Fibroblast of pulmonary artery (primary cell): ENCODE measurements around the gene TMEM120A.
"Not testable (repeated sequence)": the region's sequence is repeated elsewhere in the genome, so short reads cannot be mapped to it uniquely, and the experiment has no call there.

Experiments used
- DNase-seq: peaks from one replicate; pipeline ENCODE4 v3.0.0-alpha.2; 2010; ENCODE audit warnings: low read depth
- H3K4me3 ChIP-seq: replicated peaks from 2 replicates; pipeline ENCODE4 v1.5.1; 2011; ENCODE audit warnings: low read depth, mild to moderate bottlenecking, control low read depth, low read length, moderate library complexity
- TF ChIP-seq, protein P1 (sequence below): IDR thresholded peaks from 2 replicates; pipeline ENCODE4 v1.5.1; 2011; ENCODE audit warnings: mild to moderate bottlenecking, control low read depth, low read length, inconsistent platforms; ENCODE audit errors: missing control alignments

Gene TMEM120A

DNA sequence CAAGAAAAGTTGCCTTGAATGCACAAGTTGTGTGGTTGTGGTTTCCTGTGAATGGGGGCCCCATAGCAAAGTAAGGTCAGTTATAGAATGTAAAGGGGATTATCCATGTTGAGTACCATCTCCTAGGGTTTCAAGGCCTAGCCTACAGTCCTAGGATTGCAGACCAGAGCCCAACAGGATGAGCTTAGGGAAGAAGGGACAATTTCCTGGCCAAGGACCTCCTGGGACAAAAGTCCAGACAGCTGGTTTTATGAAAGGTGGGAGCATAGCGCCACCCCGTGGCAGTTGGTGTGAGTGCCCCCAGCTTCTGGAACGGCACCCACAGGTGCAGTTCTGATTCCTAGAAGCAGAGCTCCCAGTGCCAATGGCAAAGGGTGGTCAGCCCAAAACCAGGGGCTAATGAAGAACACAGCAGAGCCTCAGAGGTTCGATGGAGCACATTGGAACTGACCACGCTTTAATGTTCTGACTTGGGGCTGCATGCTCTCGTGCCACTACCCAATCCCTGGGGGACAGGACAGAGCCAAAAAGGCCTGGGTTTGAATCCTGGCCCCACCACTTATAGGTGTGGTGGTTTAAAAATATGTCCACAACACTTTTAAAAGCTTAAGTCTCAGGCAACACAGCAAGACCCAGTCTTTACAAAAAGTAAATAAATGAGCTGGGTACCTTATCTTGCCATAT lies 25.8 kb upstream of the TMEM120A start:
- no peak overlapping the region for H3K4me3 ChIP-seq
- DNase-seq, result peak; percentile 75
- TF ChIP-seq, protein P1, sequence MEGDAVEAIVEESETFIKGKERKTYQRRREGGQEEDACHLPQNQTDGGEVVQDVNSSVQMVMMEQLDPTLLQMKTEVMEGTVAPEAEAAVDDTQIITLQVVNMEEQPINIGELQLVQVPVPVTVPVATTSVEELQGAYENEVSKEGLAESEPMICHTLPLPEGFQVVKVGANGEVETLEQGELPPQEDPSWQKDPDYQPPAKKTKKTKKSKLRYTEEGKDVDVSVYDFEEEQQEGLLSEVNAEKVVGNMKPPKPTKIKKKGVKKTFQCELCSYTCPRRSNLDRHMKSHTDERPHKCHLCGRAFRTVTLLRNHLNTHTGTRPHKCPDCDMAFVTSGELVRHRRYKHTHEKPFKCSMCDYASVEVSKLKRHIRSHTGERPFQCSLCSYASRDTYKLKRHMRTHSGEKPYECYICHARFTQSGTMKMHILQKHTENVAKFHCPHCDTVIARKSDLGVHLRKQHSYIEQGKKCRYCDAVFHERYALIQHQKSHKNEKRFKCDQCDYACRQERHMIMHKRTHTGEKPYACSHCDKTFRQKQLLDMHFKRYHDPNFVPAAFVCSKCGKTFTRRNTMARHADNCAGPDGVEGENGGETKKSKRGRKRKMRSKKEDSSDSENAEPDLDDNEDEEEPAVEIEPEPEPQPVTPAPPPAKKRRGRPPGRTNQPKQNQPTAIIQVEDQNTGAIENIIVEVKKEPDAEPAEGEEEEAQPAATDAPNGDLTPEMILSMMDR, result peak; percentile 91

DNA sequence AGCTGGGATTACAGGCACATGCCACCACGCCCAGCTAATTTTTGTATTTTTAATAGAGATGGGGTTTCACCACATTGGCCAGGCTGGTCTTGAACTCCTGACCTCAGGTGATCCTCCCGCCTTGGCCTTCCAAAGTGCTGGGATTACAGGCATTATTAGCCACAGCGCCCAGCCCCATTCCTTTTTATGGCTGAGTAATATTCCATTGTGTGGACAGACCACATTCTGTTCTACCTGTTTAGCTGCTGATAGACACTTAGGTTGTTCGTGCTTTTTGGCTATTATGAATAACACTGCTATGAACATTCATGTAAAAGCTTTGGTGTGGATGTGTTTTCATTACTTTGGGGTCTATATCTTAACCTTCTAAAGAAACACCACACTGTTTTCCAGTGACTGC lies 24.1 kb upstream of the TMEM120A start:
- DNase-seq, H3K4me3 ChIP-seq: not testable (repeated sequence)

DNA sequence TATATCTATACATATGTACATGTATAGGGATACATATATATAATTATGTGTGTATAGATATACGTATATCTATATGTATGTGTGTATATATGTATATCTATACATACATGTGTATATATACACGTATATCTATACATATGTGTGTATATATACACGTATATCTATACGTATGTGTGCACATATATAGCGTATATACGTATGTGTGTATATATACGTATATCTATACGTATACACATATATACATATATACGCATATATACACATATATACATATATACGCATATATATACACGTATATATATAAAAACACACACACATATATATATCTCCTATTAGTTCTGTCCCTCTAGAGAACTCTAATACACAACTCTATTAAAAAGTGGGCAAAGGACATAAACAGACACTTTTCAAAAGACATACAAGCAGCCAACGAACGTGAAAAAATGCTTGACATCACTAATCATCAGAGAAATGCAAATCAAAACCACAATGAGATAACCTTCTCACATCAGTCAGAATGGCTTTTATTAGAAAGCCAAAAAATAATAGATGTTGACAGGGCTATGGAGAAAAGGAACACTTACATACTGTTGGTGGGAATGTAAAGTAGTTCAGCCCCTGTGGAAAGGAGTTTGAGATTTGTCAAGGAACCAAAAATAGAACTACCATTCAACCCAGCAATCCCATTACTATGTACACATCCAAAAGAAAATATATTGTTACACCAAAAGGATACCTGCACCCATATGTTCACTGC lies 22.0 kb upstream of the TMEM120A start:
- TF ChIP-seq, protein P1, result no peak
- peak; percentile 53 for DNase-seq
- H3K4me3 ChIP-seq, result no peak overlapping the region

DNA sequence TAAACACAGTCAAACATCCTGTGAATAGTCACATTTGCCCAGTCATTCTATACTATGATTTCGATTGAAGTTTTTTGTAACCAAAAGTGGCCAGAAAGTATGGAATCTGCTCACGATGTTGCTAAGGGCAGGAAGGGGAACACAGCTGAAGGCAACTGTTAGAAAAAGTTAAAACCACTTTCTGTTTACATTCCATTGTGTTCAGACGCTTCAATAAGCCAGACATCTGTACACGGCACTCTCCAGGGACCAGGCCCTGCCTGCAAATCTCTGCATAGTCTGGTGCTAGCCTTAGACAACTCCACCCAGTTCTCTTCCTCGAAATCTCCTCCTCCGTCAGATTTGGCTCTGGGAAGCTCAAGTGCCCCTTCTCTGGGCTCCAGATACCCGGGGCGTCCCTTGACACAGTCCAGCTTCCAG lies 17.1 kb upstream of the TMEM120A start:
- TF ChIP-seq, protein P1, result no peak
- no peak overlapping the region for H3K4me3 ChIP-seq
- peak; percentile 78 for DNase-seq

DNA sequence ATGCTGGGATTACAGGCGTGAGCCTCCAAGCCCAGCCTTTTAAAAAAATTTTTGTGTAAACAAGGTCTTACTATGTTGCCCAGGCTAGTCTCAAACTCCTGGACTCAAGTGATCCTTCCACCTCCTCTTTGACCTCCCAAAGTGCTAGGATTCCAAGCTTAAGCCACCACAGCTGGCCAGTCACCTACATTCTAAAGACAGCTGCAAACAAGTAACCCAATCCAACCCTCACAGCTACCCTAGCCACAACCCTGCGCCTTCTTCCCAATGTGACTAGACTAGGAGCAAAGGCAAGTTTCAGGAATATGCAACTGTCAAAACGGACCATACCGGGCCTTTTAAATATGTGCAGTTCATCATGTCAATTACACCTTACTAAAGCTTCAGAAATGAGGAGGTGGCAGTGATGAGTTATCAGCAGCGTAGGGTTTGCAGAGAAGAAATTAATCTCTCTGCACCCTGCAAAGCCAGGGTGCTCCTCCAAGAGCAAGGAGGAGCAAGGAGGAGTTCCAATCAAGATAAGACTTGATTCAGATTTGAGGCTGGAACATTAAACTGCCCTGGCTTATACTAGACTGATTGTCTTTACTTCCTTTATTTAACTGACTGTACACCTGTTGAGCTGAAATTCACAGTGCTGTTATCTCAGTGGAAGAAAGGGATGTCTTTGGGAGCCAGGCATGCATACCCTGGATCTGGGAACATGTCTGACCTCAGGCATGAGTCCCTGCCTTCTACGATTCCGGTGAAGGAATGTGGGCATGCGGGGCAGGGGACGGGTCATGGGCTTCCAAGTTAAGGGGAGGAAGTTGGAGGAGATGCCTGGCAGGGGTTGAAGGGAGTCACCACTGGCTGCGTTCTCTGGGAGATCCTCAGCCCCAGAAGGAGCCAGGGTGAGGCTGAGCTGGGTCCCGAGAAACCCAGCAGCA lies 15.5 kb upstream of the TMEM120A start:
- DNase-seq, result no peak
- TF ChIP-seq, protein P1, result no peak
- no peak overlapping the region for H3K4me3 ChIP-seq

DNA sequence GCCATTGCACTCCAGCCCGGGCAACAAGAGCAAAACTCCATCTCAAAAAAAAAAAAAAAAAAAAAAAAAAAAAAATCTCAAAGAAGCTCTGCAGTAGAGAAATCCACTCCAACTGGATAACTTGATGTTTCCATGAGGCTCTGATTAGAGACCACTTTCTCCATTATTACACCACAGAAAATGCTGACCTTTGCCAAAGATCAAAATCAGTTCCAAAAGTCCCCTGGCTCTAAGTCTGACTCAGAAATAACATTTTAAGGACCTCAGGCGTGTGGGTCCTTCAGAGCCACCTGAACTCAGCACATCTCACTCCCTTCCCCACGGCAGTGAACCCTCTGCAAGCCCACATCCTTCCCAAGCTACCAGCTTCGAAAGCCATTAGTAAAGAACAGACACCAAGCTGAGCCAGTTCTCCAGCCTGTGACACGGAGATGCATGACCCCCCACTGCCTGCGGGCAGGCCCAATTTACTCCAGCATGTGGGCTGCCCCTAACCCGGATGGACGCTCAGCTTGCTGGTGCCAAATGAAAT lies 13.8 kb upstream of the TMEM120A start:
- no peak for DNase-seq
- TF ChIP-seq, protein P1, result no peak
- no peak overlapping the region for H3K4me3 ChIP-seq

DNA sequence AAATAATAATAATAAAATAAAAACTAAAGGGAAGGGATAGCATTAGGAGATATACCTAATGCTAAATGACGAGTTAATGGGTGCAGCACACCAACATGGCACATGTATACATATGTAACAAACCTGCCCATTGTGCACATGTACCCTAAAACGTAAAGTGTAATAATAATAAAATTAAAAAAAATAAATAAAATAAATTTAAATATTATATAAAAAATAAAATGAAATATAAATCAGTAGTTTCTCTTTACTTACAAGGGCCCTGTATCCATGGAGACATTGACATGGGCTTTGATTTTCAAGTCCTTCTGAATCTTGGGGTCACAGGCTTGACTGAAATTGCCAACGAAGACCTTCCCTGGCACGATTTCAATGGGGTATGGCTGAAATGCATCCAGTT lies 10.6 kb upstream of the TMEM120A start:
- H3K4me3 ChIP-seq, DNase-seq: not testable (repeated sequence)
